Activated CD8-positive, alpha-beta memory T cell treated with anti-CD3 and anti-CD28 coated beads, Interleukin-2, amount 50 U/mL, for 1 hour (primary cell): Measurements from ENCODE around the gene C12orf76.
"Not testable (repeated sequence)": the region's sequence is repeated elsewhere in the genome, so short reads cannot be mapped to it uniquely, and the experiment has no call there.

ENCODE experiments used
- DNase-seq: peaks from one replicate; pipeline ENCODE4 v3.0.0-alpha.2; 2020; ENCODE audit errors: extremely low read depth

The C12orf76 gene

DNA sequence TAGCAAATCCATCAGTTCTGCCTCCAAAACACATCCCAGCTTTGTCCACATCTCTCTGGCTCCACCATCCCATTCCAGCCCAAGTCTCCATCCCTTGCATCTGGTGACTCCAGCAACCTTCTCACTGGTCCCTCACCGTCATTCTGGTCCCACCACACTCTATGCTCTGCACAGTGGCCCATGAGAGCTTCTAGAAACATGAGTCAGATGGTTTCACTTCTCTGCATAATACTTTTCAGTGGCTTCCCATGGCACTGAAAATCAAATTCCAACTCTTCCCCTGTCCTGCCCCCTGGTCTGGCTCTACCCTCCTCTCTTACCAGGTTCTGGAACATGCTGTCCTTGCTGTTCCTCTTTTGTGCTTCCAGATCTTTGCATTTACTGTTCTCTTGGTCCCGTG is 17.2 kb upstream of the C12orf76 start:
- no peak for DNase-seq

DNA sequence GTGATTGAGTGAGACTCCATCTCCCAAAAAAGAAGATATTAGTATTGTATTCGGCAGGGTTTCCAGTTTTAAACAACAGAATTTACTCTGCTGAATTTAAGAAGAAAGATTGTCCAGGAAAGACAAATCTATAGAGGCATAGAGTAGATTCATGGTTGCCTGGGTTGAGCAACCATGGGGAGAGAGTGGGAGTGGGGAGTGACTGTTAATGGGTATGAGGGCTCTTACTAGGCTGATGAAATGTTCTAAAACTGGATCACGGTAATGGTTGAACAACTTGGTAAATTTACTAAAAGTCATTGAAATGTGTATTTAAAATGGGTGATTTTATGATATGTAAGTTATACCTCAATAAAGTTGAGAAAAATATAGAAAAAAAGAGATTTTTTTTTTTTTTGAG is 13.9 kb upstream of the C12orf76 start:
- DNase-seq: no peak

DNA sequence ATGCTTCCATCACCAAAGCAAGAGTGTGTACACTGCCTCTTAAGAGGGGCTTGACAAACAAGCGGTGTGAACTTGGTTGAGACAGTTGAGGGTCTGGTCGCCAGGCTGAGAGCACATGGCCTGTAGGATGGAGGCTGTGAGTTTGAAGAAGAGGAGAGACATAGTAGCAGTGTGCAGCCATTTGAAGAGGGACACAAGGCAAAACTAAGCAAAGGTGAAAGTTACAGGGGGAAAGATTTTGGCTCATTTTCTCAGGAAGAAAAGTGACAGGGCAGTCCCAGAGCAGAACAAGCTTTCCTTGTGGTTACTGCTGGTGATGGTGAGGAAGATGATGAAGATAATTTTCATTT is 11.3 kb upstream of the C12orf76 start:
- no peak for DNase-seq

DNA sequence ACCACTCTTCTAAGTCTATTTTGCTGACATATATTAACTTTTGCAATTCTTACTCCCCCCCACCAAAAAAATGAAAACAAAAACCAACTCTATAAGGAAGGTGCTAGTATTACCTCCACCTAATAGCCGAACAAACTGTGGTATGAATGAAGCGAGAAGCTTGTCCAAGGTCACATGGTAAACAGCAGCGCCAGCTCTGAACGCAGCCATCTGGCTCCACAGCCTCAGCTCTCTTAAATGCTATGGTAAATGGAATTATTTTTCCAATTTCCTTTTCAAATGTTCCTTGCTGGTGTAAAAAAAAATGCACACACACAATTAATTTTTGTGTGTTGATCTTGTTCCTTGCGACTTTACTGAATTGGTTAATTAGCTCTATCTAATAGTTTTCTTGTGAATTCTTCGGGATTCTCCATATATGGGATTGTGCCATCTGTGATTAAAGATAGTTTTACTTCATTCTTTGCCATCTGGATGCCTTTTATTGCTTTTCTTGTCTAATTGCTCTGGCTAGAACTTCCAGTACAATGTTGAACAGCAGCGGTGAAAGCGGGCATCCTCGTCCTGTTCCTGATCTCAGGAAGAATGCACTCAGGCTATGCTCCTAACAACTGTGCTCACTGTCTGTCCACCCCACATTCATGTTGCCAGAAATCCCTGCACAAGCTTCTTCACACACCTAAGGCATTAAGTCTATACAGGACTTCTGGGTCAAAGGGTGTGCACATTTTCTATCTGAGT is 10.7 kb upstream of the C12orf76 start:
- DNase-seq: no peak

DNA sequence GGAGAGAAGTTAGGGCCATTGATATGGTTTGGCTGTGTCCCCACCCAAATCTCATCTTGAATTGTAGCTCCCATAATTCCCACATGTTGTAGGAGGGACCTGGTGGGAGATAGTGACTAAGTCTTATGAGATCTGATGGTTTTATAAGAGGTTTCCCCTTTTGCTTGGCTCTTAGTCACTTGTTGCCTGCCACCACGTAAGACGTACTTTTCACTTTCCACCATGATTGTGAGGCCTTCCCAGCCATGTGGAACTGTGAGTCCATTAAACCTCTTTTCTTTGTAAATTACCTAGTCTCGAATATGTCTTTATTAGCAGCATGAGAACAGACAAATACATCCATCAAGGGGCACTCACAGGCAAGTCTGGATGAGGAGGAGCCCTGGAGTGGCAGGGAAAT is 8.3 kb upstream of the C12orf76 start:
- not testable (repeated sequence) for DNase-seq

DNA sequence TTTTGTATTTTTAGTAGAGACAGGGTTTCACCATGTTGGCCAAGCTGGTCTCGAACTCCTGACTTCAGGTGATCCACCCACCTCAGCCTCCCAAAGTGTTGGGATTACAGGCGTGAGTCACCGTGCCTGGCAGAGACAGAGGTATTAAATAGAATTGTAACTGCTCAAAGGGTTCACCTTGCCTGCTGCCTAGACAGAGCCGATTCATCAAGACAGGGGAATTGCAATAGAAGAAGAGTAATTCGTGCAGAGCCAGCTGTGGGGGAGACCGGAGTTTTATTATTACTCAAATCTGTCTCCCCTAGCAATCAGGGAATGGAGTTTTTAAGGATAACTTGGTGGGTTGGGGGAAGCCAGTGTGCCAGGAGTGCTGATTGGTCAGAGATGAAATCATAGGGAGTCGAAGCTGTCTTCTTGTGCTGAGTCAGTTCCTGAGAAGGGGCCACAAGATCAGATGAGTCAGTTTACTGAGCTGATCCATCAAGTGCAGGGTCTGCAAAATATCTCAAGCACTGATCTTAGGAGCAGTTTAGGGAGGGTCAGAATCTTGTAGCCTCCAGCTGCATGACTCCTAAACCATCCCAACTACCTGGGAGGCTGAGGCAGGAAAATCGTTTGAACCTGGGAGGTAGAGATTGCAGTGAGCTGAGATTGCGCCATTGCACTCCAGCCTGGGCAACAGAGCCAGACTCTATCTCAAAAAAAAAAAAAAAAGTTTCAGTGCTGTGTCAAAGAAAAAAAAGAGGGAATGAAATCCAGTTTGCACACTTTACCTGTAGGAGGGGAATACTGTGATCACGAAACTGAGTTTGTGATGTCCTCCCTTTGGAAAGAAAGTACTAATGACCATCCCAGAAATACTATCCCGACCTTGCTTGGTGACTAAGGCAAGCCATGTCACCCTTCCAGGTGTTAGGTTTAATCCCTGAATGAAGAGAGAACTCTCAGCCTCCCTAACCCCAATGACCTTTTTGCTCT is 7.3 kb upstream of the C12orf76 start:
- DNase-seq: not testable (repeated sequence)

DNA sequence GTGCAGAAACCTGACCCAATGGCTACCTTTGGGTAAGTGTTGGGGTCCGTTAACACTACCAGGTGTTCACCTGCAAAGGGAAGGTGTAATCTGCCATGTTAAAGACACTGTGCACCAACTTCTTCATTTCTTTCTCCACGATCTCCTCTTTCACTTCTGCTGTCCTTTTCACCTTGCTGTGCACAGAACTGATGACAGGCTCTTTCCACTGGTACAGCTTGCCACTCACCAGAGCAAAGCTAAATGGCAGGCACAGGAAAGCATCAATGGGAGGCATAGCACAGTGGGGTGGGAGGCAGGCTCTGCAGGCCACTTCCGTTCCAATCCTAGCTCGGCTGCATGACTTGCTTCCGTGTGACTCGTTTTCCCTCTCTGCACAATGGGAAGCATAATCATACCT is 2.6 kb upstream of the C12orf76 start:
- no peak for DNase-seq

DNA sequence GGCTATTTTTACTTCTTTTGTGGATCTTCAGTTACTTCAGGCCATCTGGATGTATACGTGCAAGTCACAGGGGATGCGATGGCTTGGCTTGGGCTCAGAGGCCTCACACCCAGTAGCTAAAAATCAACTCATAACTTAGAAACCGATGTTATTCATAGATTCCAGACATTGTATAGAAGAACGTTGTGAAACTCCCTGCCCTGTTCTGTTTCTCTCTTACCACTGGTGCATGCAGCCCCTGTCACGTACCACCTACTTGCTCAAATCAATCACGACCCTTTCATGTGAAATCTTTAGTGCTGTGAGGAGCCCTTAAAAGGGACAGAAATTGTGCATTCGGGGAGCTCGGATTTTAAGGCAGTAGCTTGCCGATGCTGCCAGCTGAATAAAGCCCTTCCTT is 1.3 kb upstream of the C12orf76 start:
- DNase-seq: not testable (repeated sequence)

DNA sequence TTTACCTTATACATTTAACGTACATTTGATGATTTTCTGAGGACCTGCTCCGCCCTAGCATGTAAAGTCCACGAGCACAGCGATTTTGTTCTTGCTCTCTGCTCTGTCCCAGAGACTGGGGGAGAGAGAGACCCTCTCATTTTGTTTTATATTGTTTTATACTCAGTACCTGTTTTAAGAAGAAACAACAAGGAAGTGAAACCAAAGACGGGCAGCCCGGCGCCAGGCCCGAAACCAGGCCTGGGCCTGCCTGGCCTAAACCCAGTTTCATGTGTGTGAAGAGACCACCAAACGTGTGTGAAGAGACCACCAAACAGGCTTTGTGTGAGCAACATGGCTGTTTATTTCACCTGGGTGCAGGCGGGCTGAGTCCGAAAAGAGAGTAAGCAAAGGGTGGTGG is 712 bp upstream of the C12orf76 start:
- DNase-seq: not testable (repeated sequence)

DNA sequence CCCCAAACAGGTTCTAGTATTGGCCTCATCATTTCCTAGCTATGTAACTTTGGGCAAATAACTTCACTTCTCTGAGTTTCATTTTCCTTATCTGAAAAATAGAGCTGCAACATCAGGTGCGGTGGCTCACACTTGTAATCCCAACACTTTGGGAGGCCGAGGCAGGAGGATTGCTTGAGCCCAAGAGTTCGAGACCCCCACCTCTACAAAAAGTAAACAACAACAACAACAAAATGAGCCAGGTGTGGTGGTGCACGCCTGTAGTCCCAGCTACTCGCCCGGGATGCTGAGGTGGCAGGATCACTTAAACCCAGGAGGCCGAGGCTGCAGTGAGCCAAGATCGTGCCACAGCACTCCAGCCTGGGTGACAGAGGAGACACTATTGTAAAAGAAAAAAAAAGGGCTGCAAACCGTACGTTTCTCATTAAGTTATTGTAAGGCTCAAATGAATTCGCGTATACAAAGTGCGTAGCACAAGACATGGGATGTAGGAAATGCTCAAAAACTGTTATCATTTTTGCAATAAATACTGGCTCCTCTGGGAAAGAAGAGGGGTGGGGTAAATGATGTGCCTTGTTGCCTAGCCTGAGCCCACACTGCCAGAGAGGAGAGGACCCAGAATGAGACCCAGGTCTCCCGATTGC is 903 bp downstream of the C12orf76 start:
- DNase-seq: no peak

DNA sequence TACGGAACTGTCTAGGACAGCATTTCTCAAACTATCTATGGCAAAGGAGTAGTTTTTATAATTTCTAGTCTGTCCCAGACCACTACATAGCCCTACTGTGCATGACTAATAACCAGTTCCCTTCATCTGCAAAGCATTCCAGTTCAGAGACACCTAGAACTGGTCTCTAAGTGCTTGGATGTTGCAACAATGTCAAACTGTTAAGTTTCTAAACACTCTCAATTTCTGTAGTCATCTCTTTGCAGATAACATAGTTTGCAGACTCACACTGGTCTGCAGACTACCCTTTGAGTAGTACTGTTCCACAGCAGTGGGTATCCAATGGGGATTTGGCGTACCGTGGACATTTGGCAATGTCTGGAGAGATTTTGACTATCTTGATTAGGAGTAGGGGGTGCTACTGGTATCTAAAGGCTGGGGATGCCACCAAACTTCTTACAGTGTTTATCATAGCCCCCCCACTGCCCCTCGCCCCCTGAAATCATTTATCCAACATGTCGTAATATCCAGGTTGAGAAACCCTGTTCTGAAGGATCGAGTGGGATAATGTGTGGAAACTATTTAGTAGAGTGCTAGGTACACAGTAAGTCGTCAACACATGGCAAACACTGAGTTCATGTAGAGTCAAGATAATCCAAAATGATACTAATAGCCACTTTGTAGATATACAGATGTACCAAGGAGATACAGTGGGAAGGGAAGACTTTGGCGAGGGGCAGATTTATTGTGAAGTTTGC is 1.7 kb downstream of the C12orf76 start:
- DNase-seq: no peak

DNA sequence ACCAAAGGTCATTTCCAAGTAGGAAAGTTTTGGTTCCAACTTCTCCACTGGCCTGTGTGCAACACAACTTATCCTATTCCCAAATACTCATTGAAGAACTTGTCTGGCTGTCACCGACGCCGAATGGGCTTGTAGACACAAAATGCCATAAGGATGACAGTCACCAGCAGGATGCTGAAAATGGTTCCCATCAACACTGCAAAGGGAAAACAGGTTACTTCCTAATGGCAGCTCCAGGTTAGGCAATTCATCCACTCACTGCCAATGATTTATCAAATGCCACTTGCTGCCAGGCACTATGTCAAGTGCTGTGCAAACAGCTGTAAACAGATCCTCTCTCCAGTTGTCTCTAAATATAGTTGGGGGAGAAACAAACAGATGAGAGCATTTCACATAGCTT is 6.1 kb downstream of the C12orf76 start:
- DNase-seq: no peak

DNA sequence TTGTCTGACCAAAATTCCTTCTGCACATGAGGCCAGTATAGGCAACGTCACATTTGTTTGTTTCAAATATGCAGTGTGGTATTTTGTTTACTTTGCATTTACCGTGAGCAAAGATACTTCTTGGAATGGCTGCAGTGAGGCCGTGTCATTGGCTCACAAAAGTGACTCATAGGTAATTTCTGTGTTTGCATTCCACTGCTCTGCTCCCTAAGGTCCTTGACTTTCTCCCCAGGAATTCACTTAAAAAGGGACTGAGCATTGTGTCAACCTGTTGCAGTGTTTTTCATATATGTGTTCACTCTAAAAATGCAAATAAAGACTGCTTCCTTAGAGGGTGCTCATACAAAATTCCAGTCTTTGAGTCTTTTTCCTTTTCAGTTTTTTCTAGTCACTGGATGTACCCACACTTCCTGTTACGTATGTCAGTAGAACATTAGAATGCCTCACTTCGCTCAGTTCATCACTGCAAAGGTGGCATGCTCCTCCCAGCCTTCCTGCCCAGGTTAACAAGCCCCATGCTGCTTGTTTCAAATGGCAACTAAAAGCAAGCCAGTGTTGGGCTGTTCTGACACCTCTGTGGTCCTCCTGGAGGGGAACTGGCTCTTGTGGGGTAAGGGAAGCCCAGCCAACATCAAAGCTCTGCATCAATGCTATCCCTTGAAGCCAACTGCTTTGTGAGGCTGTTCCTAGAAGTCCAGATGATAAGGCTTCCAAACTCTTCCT is 9.1 kb downstream of the C12orf76 start:
- DNase-seq: no peak

DNA sequence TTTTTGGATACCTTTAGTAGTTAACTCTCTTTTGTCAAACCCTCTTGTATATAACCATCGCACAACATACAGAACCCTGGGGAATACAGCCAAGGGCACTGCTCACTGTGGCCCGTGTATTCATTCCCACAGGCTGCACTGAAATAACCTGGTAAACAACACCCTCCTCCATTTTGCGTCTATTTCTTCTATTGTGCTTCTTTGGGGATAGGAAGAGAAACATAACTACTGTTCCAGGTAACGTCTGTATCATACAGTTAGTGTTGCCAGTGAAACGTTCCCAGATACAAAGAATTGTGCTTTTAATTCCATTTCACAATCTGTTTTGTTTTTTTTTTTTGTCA is 9.6 kb downstream of the C12orf76 start:
- no peak for DNase-seq

DNA sequence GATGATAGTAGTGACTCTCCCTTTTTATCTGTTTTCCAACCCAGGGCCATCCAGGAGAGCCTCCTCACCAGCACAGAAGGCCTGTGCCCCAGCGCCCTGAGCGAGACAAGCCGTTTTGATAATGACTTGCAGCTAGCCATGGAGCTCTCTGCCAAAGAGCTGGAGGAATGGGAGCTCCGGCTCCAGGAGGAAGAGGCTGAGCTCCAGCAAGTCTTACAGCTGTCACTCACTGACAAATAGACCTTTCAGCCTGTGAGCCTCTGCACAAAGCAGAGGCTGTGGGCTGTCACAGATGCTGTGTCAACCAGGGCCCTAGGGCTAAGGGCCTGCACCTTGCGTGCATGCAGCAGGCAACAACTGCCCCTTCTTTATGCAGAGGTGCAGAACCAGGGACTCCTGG is 11.0 kb downstream of the C12orf76 start:
- no peak for DNase-seq

DNA sequence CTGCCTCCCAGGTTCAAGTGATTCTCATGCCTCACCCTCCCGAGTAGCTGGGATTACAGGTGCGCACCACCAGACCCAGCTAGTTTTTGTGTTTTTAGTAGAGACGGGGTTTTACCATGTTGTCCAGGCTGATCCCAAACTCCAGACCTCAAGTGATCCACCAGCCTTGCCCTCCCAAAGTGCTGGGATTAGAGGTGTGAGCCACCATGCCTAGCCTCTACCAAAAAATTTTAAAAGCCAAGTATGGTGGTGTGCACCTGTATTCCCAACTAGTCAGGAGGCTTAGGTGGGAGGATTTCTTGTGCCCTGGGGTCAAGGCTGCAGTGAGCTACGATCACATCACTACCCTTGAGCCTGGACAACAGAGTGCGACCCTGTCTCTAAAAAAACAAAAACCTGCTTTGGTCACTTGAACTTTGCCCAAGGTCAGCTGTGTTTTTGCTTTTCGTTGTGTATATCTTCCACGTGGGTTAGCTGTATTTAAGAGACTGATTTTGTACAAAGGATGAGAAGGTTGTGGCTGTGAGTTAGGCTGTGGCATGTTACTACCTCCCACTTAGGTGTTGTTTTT is 12.7 kb downstream of the C12orf76 start:
- DNase-seq: no peak

DNA sequence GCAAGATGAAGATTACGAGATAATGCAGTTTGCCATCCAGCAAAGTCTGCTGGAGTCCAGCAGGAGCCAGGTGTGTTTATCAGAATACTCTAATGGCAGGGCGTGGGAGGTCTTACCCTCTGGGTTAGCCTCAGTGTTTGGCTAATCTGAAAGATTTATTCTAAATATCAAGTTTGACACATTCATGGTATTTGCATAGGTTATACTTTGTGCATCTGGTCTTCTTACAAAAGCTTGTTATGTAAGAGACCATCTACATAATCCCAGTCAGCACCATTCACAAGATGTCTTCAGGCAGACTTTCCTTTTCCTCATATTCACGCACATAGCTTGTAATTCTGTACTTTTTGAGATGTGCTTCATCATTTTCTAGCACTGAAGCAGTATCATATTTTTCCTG is 14.4 kb downstream of the C12orf76 start:
- DNase-seq: no peak

DNA sequence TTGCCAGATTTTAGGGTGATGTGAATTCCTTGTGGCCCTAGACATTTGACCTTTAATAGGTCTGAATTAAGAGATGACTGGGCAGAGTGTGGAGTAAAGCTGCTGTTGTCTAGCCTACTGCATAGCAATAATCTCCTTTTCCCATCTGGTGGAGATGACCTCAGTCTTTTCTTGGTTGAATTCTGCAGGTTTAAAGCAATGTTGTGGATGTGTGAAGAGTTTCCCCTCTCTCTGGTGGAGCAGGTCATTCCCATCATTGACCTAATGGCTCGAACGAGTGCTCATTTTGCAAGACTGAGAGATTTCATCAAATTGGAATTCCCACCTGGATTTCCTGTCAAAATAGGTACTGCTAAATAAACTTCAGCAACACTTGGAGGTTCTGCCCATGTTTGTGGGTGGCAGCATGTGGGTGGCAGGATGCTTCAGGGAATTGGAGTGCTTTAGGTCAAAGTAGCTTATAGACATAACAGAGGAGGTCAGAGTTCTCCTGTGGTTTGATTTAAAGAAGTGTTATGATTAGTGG is 19.0 kb downstream of the C12orf76 start:
- no peak for DNase-seq

DNA sequence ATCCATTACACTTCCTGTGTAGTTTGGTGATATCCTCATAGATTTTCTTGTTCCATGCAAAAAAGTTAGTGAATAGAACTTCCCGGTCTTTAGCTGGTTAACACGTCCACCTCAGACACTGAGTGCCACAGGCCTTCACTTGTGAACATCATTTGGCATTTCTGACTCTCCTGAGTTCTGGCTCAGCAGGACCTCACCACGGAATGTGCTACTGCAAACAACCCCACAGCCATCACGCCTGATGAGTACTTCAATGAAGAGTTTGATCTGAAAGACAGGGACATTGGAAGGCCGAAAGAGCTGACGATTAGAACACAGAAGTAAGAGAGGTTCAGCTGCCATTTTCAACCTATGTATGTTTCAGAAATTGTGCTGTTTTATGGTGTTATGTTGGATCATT is 20.0 kb downstream of the C12orf76 start:
- DNase-seq: no peak

DNA sequence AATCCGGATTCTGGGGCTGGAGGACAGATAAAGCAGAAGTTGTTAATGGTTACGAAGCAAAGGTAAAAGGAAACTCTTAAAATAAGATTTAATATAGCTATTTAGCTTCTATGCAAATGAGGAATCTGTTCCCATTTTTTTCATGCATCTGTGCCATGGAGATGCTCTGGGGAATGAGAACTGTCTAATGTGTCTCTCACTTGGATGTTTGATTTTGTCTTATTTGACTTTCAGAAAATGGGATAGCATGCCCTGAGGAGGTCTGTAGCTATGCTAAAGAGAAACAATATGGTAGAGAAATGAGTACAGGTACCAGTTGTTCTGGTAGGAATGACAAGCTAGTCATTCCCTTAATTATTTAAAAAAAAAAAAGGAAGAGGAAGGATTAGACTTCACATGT is 24.3 kb downstream of the C12orf76 start:
- DNase-seq: no peak
